Stimulated activated CD4-positive, alpha-beta T cell treated with anti-CD3 and anti-CD28 coated beads, Interleukin-4, amount 100 ng/mL, for 4 hours (primary cell): ENCODE measurements around the gene ZFP69B.
A peak's percentile ranks its signal among the peaks of the same experiment; 100 is the strongest.

ENCODE experiments used
- DNase-seq, 2 experiments: peaks; one replicate each; pipeline ENCODE4 v3.0.0-alpha.2; 2020

The ZFP69B gene

DNA sequence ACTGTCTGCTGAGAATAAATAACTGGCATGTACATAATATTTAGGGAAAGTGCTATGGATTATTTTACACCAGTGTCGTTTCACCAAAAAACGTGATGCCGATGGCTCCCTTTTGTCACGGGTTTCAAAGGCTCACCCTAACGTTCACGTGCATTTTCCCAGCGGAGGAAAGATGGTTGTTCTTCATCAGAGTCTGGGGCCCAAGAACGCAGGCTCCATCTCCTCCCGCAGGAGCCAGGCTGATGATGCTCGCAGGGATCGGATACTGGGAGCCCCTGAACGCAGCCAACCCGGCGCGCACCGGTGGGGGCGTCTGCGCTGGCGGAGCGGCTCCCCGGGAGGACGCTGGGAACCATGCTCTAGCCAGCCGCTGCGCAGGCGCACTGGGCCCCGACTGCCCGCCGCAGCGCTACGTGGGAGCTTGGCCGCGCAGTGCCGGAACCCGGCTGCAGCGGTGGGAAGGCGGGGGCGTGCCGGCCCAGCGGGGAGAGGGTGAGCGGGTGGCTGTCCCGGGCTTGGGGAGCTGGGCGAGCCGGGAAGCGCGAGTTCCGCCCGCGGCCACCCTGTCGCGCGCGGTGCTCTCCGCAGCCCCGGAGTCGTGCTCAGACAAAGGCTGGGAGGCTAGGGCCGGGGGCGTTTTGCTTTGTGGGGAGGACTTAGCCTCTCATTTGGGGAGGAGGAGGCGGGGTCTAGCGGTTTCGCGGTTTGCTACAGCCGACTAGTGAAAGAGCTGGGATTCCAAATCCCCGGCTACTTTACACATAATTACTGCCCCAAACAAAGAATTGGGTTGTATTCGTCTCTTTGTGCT is at the start of gene ZFP69B:
TSS of gene ZFP69B (plus strand) at position 793 of the 811 bp plus-strand sequence. CDS start 486 bp downstream, outside the sequence.
- DNase-seq: peak; percentile 86 to 90

DNA sequence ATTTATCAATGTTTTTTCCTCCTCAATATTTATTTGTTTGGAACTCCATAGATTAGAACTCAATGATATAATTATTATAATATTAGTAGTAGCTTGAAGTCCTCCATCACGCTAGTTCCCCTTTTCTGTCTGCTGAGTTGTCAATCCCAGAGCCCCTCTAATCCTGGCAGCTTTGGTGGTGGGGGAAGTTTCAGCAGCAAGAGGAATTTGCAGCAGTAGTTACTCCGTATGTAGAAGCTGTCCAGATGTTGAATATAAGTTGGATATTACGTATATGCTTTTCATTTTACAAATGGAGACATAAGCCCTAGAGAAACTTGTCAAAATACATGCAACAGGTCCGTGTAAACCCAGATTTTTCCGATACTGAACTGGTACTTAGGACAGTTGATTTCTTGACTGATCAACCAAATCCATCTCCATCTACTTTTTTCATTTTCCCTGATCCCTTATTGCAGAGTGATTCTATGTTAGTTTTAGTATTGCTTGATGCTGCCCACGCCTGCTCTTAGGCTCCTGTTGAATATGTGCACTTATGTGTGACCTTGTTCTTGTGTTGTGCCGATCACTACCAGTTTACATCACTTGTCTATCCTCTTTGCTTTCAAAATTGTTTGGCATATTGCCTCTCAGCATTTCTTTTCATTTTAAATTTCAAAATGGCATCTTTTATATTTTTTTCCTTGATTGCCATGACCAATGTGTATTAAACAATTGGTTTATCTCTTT is 48.6 kb upstream of the ZFP69B start:
- DNase-seq: no peak

DNA sequence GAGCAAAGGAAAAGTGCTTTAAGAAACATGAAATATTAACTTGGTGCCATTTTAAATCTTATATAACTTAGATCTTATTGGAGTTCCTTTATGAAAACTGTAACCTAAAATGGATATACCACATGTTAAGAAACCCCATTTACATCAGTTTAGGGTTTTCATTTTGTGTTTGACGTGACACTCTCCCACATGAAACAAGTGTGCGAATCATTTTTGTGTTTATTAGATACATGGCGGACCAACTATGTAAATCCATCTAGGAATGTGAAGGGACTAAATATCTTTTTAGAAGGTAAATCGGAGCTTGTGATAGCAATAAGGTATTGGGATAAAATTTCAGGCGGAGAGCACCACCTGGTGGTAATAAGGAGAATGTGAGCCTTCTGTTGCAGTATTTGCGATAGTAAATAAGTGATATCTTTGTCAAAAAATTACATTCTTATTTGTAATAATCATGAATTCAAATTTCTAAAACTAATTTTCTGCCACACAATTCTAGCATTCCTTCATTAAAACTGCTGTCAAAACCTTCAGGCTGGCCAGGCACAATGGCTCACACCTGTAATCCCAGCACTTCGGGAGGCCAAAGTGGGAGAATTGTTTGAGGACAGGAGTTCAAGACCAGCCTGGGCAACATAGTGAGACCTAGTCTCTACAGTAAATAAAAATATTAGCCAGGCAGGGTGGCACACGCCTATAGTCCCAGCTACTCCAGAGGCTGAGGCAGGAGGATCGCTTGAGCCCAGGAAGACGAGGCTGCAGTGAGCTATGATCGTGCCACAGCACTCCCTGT is 45.4 kb upstream of the ZFP69B start:
- peak in 1 of 2 experiments; percentile 32 for DNase-seq

DNA sequence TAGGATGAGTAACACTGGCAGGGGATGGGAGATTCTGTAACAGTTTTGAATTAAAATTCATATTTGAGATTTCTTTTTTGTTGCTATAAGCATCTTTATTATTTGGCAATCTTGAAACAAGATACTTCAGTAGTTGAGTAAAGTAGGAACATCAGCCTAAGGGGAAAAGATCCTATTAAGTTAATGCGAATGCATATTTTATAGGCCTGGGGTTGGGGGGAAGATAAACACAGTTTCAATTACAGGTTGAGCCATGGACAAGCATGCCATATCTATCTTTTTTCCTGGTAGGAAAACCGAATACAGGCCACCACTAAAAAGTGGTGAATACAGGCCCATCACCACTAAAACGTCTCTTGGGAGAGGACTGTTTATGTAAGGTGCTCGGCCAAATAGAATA is 44.5 kb upstream of the ZFP69B start:
- no peak for DNase-seq

DNA sequence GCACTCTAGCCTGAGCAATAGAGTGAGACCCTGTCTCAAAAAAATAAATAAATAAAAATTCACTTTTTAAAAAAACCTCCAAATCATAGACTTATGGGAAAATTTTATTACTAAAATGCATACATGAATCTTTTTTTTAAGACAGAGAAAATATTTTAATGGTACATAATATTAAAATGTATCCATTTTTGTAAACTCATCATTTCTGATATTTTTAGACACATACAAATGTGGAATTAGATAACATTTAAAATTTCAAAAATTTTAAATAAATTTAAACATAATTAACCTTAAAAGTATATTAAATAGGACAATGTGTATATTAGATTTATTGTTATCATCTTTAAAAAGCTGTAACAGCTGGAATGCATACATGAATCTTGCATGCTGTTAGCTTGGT is 42.8 kb upstream of the ZFP69B start:
- DNase-seq: no peak

DNA sequence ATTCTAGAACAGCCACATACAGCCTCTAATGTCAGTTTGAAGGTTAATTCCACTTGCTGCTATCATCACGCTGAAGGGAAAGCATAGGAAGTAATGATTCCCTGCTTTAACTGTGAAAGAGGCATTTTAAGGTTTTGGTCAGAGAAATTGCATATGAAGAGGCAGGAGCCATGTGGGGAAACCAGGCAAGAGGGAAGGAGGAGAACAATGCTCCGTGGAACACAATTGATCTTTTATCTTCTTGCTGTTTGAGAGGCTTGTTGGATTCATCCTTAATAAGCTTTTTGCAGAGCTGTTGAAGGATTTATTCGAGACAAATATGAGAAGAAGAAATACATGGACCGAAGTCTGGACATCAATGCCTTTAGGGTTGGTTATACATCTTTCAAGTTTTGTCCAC is 40.8 kb upstream of the ZFP69B start:
- DNase-seq: no peak

DNA sequence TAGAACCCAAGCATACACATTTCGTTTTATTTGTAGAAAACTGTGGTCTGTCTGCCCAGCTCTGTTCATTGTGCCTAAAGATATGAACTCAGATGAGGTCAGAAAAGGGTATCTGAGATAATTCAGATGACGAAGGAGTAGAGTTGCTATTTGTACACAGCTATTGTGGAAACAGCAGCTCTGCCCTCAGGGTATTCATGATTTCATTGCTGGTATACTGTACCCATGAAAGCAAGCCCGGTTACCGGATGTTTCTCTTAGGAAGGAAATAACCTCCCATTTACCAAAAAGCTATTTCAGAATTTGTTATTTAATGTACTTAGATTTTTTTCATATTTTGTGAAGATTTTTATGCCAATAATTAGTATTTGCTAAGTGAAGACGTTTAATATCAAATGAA is 39.0 kb upstream of the ZFP69B start:
- no peak for DNase-seq

DNA sequence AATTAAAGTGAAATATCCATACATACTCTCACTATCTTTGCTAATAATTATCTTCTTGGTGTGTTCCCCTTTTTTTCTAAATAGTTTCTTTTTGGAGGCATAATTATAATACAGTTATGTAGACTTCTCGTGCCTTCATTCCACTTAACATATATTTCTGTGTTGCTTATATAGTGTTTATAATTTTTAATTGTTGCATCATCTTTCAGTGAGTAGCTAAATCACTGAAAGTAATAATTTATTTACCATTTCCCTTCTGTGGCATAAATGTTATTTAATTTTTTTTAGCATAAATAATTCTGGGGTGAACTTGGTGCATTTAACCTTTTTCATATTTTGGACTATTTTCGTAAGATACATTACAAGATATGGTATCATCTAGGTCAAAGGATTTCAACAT is 38.4 kb upstream of the ZFP69B start:
- no peak for DNase-seq

DNA sequence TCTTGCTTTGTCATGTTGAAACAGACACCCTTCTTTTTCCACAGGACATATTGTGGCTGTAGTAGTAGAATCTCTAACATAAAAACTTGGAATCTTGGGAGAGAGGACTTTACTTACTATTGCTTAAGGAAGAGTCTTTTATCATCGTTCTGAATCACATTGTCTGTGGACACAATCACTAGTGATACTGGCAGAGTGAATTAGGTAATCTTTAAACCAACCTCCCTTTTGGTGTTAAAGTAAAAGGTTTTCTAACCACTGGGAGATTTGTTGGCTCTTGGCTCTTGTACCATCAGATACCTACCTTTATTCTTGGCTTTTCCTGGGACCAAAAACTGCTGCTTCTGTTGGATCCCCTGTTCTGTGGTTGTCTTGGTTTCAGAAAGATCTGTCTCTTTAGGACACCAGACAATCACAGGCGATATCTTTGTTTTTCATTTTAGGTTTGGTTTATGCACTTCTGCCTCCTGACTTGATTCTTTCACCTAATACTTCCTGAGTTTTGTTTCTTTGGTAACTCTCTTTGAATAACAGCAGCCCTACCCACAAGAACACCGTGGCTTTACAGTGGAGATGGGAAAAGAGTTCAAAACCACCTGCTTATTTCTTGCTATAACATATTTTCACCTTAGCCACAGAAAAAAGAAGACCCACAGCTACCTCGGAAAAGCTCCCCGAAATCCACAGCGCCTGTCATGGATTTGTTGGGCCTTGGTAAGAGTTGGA is 36.6 kb upstream of the ZFP69B start:
- DNase-seq: no peak

DNA sequence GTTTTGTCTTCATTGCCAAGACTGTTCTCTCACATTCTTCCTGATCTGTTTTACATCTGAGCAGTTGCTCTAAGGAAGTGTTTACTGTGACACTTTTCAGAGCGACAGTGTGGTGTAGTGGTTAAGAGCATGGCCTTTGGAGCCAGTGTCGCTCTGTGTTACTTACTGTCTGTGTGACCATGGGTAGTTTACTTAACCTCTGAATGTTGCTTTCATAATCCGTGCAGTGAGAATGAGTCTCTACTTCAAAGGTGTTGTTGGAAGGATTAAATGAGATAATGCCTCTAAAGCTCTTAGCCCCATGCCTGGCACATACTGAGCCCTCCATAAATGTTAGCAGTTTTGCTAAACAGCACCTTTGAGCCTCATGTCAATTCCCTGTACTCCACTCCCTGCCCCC is 35.9 kb upstream of the ZFP69B start:
- DNase-seq: no peak

DNA sequence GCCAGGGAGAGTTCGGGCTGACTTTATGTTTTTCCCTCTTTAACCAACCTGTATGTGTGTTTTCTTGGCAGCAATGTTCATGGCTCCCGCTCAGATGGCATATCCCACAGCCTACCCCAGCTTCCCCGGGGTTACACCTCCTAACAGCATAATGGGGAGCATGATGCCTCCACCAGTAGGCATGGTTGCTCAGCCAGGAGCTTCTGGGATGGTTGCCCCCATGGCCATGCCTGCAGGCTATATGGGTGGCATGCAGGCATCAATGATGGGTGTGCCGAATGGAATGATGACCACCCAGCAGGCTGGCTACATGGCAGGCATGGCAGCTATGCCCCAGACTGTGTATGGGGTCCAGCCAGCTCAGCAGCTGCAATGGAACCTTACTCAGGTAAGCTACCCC is 33.6 kb upstream of the ZFP69B start:
- no peak for DNase-seq

DNA sequence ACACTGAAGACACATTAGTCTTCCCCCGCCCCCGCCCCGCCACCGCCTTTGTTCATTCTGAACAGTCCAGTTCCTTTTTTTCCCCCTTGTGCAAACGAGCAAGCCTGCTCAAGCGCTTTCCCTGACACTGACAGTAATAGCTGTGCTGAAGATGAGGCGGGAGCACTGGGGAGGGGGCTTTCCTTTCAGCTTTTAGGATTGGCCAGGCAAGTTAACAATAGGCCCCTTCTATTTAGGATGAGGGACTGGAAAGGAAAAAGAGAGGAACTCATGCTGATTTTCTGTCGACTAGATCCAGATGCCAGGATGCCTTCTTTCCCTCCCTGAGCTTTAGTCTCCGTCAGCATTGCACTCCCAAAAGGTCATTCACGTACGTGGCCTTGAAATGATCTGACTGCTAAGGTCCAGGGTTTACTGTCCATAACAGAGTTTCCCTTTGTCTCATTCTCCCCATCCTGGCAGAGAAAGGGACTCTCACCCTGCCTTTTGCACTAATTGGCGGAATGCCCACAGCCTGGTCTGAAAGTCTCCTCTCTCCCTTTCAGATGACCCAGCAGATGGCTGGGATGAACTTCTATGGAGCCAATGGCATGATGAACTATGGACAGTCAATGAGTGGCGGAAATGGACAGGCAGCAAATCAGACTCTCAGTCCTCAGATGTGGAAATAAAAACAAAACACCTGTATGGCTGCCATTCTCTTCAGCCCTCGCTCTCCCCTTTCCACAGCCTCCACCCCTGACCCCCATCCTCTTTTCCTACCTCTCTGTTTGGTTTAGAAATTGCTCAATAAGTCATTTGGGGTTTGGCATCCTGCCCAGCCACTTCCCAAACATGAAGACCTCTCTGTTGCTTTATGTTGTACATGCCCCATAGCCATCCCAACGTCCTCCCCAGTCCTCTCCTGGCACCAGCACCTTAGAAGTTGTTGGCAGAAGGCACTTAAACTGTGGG is 28.6 kb upstream of the ZFP69B start:
- no peak for DNase-seq

DNA sequence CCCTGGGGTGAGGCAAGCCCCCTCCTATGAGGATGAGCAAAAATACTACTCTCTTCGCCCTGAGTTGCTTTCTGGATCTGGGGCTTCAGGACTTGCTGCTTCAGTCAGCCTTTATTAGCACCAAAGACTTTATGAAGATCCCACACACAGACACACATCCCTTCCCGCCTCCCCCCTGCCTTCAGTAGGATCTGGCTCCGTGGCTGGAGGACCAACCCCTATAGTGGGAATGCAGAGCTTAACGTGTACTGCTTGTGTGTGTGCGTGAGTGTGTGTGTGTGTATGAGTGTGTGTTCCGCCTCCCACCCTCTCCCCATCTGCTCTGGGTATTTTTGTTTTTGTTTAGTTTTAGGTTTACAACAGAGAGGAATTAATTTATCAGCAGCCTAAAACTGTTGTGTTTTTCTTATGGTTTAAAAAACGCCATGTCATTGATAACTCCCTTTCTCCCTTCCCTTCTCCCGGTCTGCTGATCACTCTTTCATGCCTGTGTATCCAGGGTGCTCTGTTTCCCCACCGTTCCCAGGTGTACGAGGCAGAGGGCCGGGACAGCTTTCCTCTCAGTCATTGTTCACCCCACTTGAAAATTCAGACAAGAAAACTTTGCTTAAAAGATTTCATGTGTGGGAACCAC is 27.5 kb upstream of the ZFP69B start:
- DNase-seq: no peak

DNA sequence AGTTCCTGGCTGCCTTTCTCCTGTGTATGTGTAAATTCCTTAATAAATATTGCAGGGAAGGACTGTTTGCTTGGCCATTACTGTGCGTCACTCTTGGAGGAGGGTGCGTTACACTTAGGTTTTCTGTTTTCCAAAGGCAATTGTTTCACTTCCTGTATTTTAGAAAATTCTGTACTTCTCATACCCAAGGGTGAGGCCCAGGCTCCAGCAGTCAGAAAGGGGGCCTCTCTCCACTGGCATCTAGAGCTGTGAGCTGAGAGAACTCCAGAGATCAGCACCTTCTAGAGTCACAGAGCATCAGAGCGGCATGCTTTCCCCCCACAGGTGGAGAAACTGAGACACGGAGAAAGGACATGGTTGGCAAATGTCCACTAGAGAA is 27.0 kb upstream of the ZFP69B start:
- DNase-seq: no peak

DNA sequence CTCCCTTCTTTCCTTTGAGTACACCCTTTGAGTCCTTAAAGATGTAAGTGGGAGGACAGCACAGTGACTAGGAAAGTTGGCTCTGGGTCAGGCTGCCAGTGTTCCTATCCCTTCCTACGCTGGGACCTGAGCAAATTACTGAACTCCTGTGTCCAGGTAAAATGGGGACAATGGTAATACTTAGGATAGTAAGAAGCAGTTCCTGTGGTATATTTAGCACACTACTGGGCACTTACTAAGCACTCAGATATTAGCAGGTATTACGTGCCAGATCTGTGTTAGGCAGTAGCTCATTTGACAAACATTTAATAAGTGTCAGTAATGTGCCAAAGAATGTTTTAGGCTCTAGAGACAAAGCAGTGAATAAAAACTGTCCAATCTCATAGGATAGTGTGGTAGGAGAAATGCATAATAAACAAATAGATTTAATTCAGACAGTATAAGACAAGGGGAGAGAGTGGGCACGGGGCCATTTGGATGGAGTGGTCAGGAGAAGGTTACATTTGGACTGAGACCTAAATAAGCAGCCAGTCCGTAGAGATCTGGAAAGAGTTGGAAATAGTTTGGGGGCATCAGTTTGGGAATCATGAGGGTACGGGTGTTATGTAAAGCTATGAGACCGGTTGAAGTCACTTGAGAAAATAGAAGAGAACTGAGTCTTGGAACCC is 26.2 kb upstream of the ZFP69B start:
- no peak for DNase-seq

DNA sequence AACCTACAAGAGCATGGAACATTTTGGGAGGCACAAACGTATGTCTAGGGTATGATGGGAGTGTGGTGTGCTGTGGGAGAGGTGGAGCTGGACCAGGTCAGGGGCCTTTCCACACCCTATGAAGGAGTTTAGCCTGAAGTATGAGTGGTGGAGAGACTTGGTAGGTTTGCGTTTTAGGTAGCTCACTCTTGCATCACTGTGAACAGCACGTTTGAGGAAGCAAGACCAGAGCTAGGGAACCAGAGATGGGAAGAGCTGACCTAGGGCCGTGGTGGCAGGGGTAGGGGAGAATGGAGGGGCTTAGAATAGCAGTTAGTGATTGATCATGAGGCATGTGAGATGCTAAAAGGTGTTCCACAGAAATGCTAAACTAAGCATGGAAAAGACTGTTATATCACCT is 25.1 kb upstream of the ZFP69B start:
- no peak for DNase-seq

DNA sequence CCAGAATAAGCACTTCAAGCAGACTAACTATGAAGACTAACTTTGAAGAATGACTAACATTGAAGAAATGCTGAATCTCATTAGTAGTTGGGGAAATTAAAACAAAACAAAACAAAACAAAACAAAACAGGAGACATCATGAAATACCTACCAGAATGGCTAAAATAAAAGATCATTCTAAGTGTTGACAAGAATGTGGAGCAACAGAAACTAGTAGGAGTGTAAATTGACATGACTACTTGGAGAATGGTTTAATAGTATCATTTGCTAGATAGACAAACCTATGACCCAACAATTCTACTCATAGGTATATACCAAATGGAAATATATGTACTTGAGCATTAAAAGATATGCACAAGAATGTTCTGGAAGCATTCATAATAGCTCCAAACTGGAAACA is 18.9 kb upstream of the ZFP69B start:
- DNase-seq: no peak

DNA sequence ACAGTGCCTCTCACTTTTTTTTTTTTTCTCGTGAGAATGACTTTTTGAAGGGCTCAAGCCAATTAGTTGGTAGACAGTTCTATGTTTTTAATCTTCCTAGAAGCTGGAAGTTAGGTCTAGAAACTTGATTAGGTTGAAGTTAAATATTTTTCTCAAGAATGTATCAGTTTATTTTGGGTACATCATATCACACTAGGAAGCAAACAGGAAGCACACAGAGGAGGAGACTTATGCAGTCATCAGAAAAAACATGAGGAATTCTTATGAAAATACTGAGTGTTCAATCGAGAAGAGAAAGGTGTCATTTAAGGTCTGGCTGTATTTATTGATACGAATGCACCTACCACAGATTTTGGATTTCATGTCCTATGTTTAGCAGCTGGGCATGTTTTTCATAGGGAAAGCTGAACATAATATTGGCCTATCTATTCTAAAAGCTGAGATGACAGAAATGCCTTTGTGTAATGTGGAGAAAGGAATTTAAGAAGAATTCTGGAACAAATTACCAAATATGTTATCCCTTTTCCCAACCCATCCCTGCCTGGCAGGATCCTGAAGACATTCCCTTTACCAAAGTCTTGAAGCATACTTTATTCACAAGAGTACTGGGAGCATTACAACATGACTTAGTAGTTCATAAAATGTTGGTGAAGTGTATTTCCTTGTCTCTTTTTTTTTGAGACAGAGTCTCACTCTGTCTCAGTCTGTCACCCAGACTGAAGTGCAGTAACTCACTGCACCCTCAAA is 17.5 kb upstream of the ZFP69B start:
- DNase-seq: no peak

DNA sequence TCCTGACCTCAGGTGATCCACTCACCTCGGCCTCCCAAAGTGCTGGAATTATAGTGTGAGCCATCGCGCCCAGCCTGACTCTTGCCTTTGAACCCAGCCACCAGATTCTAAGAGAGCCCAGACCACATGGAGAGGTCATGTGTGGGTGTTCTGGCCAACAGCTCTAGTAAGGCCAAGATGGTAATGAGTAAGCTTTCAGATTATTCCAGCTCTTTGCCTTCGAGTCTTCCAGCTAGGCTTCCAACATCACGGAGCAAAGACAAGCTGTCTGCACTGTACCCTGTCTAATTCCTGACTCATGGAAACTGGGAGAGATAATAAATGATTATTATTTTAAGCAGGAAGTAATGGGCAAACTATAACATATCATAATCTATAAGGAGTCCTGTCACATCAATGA is 14.8 kb upstream of the ZFP69B start:
- DNase-seq: no peak

DNA sequence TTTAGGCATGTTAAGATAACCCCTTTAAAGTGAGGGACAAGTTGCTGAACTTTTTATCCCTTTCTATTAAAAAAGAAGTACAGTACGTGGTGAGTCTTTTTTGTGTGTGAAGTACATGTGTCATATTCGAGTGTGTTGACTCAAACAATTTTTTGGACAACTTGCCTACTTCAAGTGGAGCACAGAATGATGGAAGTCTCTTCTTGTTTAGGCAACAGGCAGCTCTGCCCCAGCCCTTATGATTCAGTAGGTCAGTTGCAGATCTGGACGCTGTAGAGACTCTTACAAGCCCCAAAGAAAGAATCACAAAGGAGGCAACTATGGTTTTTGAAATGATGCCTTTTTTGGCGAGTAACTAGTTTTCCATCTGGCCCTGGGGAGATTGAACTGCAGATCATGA is 14.4 kb upstream of the ZFP69B start:
- no peak for DNase-seq
